HepG2 (cell line): Measurements from ENCODE around the gene FLYWCH1. TPM values are rescaled to one million over a fixed set of nuclear protein-coding genes. Genes with fewer than 3 reads are reported as not detected.

Source experiments
- ATAC-seq: fragments of 200-7000 bp; cut with Tn5 transposase; 3 replicates; pipeline ENCODE4 v1.9.1; 2020; ENCODE audit warnings: mild to moderate bottlenecking, moderate library complexity
- BruUV-seq: library from RNA; stranded (reverse); fragments of 400-500 nt; replicated peaks from 2 replicates; lab custom pipeline; 2021; lab: Mats Ljungman, UMichigan
- CTCF ChIA-PET: fragments of 300-600 bp; formaldehyde crosslinking; extraction: SDS; loops from one replicate; lab custom pipeline; 2021; ENCODE audit warnings: low total read pairs, inconsistent platforms, low intra/inter-chr PET ratio; lab: Yijun Ruan, JAX
- POLR2A ChIA-PET: fragments of 350-600 bp; sonication (Branson Sonifier 250); formaldehyde crosslinking; loops from one replicate; lab custom pipeline; 2020; ENCODE audit warnings: antibody characterized with exemption, inconsistent platforms; lab: Yijun Ruan, JAX
- DNase-seq: peaks from one replicate; pipeline ENCODE4 v3.0.0-alpha.2; 2015; ENCODE audit warnings: low spot score
- FAIRE-seq: peaks from 3 replicates; lab custom pipeline; 2011; peaks lifted over from hg19 to GRCh38; lab: Jason Lieb, UNC
- H2AFZ ChIP-seq: one replicate; pipeline ENCODE4 v1.6.1; 2011; ENCODE audit warnings: low read length, inconsistent platforms
- H3K27ac ChIP-seq: fragments of 300-600 bp; 3 replicates; pipeline ENCODE4 v1.8.0; 2011; ENCODE audit warnings: mixed run types, mild to moderate bottlenecking, mixed read lengths, low read length, inconsistent platforms; ENCODE audit not compliant: insufficient read depth; ENCODE audit errors: extremely low read length
- H3K27me3 ChIP-seq, 2 experiments: fragments of 200-600 bp in 1 of 2; 2 replicates in 1 of 2; 3 replicates in 1 of 2; pipeline versions ENCODE4 v1.6.0 to v1.8.0; 2011; ENCODE audit warnings: low read length in 2 of 2, mild to moderate bottlenecking in 2 of 2, moderate library complexity in 2 of 2, inconsistent platforms in 1 of 2; ENCODE audit not compliant: insufficient read depth in 2 of 2, control insufficient read depth in 1 of 2
- H3K36me3 ChIP-seq, 2 experiments: fragments of 200-600 bp in 1 of 2; replicated peaks in 1 of 2; 2 replicates in 1 of 2; 3 replicates in 1 of 2; pipeline versions ENCODE4 v1.5.1 to v1.8.0; 2011; ENCODE audit warnings: low read length in 2 of 2, inconsistent platforms in 1 of 2; ENCODE audit not compliant: insufficient read depth in 2 of 2, control insufficient read depth in 1 of 2
- H3K4me1 ChIP-seq: 2 replicates; pipeline ENCODE4 v1.5.1; 2012; ENCODE audit warnings: low read length, inconsistent platforms; ENCODE audit not compliant: insufficient read depth
- H3K4me2 ChIP-seq: 2 replicates; pipeline ENCODE4 v1.6.0; 2011; ENCODE audit warnings: low read depth, low read length, inconsistent platforms
- H3K4me3 ChIP-seq, 3 experiments: fragments of 200-600 bp in 1 of 3; sonication (generic), shearing (Covaris generic) in 1 of 3; replicated peaks in 1 of 3; 2 replicates each; pipeline ENCODE4 v1.5.1; 2011 to 2016; ENCODE audit warnings: low read length in 3 of 3, inconsistent platforms in 2 of 3, low read depth in 2 of 3, mild to moderate bottlenecking in 2 of 3, control low read depth in 1 of 3, mixed read lengths in 1 of 3; ENCODE audit not compliant: insufficient read depth in 1 of 3
- H3K79me2 ChIP-seq: one replicate; pipeline ENCODE4 v1.6.1; 2011; ENCODE audit warnings: low read length, inconsistent platforms; ENCODE audit not compliant: insufficient read depth
- H3K9ac ChIP-seq: 2 replicates; pipeline ENCODE4 v1.6.0; 2011; ENCODE audit warnings: mild to moderate bottlenecking, low read depth, low read length, inconsistent platforms; ENCODE audit not compliant: insufficient read depth
- H3K9me3 ChIP-seq: 2 replicates; pipeline ENCODE4 v1.5.1; 2012; ENCODE audit warnings: mild to moderate bottlenecking, low read length
- H4K20me1 ChIP-seq: 2 replicates; pipeline ENCODE4 v1.6.0; 2011; ENCODE audit warnings: inconsistent platforms, mild to moderate bottlenecking, low read length, moderate library complexity; ENCODE audit not compliant: insufficient read depth
- ONECUT2 ChIP-seq: sonication (generic); formaldehyde crosslinking; IDR thresholded peaks from 2 replicates; pipeline ENCODE4 v1.4.0; 2020; ENCODE audit warnings: missing genetic modification reagents
- PAX8 ChIP-seq: sonication (generic); formaldehyde crosslinking; IDR thresholded peaks from 2 replicates; pipeline ENCODE4 v1.8.0; 2022; ENCODE audit warnings: mild to moderate bottlenecking, missing genetic modification reagents, borderline replicate concordance
- PRMT3 ChIP-seq: sonication (generic); formaldehyde crosslinking; IDR thresholded peaks from 2 replicates; pipeline ENCODE4 v1.8.1; 2022; ENCODE audit warnings: low read depth, mild to moderate bottlenecking, moderate library complexity, missing genetic modification reagents, borderline replicate concordance
- RAD21 ChIP-seq: fragments of 450-650 bp; formaldehyde crosslinking; IDR thresholded peaks from 2 replicates; pipeline ENCODE4 v1.5.0; 2020; ENCODE audit warnings: mild to moderate bottlenecking
- TBX3 ChIP-seq: fragments of 450-650 bp; IDR thresholded peaks from 2 replicates; pipeline ENCODE4 v1.6.1; 2017; ENCODE audit warnings: antibody characterized with exemption, mild to moderate bottlenecking, inconsistent platforms, borderline replicate concordance
- THRA ChIP-seq: sonication (generic); formaldehyde crosslinking; IDR thresholded peaks from 2 replicates; pipeline ENCODE4 v1.4.0; 2020; ENCODE audit warnings: missing genetic modification reagents, borderline replicate concordance
- ZBTB49 ChIP-seq: sonication (generic); formaldehyde crosslinking; IDR thresholded peaks from 2 replicates; pipeline ENCODE4 v1.4.0; 2020; ENCODE audit warnings: missing genetic modification reagents, borderline replicate concordance
- ZFX ChIP-seq: sonication (generic); formaldehyde crosslinking; IDR thresholded peaks from 2 replicates; pipeline ENCODE4 v1.4.0; 2020; ENCODE audit warnings: mild to moderate bottlenecking, low read depth, missing genetic modification reagents, moderate library complexity
- ZNF138 ChIP-seq: sonication (generic); formaldehyde crosslinking; IDR thresholded peaks from 2 replicates; pipeline ENCODE4 v1.5.0; 2020; ENCODE audit warnings: mild to moderate bottlenecking, low read depth, missing genetic modification reagents
- ZNF264 ChIP-seq: sonication (generic); formaldehyde crosslinking; IDR thresholded peaks from 2 replicates; pipeline ENCODE4 v1.4.0; 2020; ENCODE audit warnings: missing genetic modification reagents
- ZNF598 ChIP-seq: sonication (generic); formaldehyde crosslinking; IDR thresholded peaks from 2 replicates; pipeline ENCODE4 v1.5.1; 2020; ENCODE audit warnings: mild to moderate bottlenecking, missing genetic modification reagents, borderline replicate concordance
- ZSCAN30 ChIP-seq: sonication (generic); formaldehyde crosslinking; IDR thresholded peaks from 2 replicates; pipeline ENCODE4 v1.5.0; 2020; ENCODE audit warnings: mild to moderate bottlenecking, missing genetic modification reagents
- WGBS: methylation state at CpG from one replicate; pipeline ENCODE4 v1.1.6; 2017; ENCODE audit warnings: low lambda C conversion rate; 5-methylcytosine and 5-hydroxymethylcytosine counted together
- in situ Hi-C: cut with HindIII; loops from 2 replicates; pipeline ENCODE4 v1.10.0; 2017; ENCODE audit warnings: low pct_unique_long_range_greater_than_20kb; ENCODE audit not compliant: extremely low pct_ligation_motif_present
- intact Hi-C: fragments of 100-400 bp; cut with micrococcal nuclease; formaldehyde crosslinking; loops from one replicate; pipeline ENCODE4 v1.10.0; 2022; ENCODE audit not compliant: unreplicated experiment
- polyA plus RNA-seq, 8 experiments: library from polyadenylated mRNA; depleted of rRNA in 3 of 8; stranded (reverse) in 7 of 8; unstranded in 1 of 8; fragments of >200 nt; fragmentation: Illumina TruSeq in 4 of 8; extraction: Trizol in 4 of 8; gene quantifications; 2 replicates each; pipeline versions ENCODE4 v1.2.1 to v1.2.3, GENCODE V29; 2011 to 2016; ENCODE audit warnings: low read depth in 4 of 8, missing spikeins in 1 of 8, mixed read lengths in 1 of 8; ENCODE audit not compliant: insufficient read depth in 1 of 8
- total RNA-seq, 5 experiments: library from RNA; depleted of rRNA; stranded (reverse); fragments of >200 nt; fragmentation: Illumina TruSeq; extraction: Trizol; gene quantifications; 2 replicates each; pipeline ENCODE4 v1.2.3, GENCODE V29; 2016; ENCODE audit warnings: low read depth in 1 of 5
- TF ChIP-seq, protein P1 (sequence below): sonication (generic); formaldehyde crosslinking; IDR thresholded peaks from 2 replicates; pipeline ENCODE4 v1.8.0; 2022; ENCODE audit warnings: mild to moderate bottlenecking, missing genetic modification reagents
- TF ChIP-seq, protein P2 (sequence below): sonication (generic); formaldehyde crosslinking; IDR thresholded peaks from 2 replicates; pipeline ENCODE4 v1.4.0; 2020; ENCODE audit warnings: missing genetic modification reagents, mild to moderate bottlenecking, borderline replicate concordance

The FLYWCH1 gene
- total and polyA plus RNA-seq, 2 of the 13 experiments (the other 11 are each of a cell fraction or from before 2014, with no cell fraction given), result 7.3 to 12.4 TPM

GRCh38 chr16:2968738-2969544 lies 57.2 kb downstream of the FLYWCH1 start, which contains the start of gene PAQR4:
Gene PAQR4, plus strand, starts transcription at chr16:2969348. Its CDS starts 327 bp downstream, at chr16:2969675.
- DNase-seq (peak; percentile 80), ATAC-seq (peak; percentile 71), FAIRE-seq (peak; percentile 52)
- ChIA-PET POLR2A (interaction anchor here (0.9 to 2.4 kb wide), 9 partner anchors 10 to 90 kb away, joined by 3 to 31 read pairs (median 6); partner anchors contain the start of genes HCFC1R1, PKMYT1, THOC6 and TNFRSF12A), CTCF (no interaction called here)
- peaks cover 17% of the 10 kb centered on the region for H3K4me1 ChIP-seq
- in situ Hi-C loops, result no loop called here
- H3K36me3 ChIP-seq, result no peaks in the 10 kb centered on the region
- H3K9ac ChIP-seq, result peak within 1 kb of the TSS; percentile 80
- H3K9me3 ChIP-seq, result no peaks in the 10 kb centered on the region
- peak within 1 kb of the TSS; percentile 86 for H3K4me2 ChIP-seq
- peak within 1 kb of the TSS; percentile 86 to 91 (median 91) for H3K4me3 ChIP-seq
- WGBS, result no CpG with 5 or more reads among the region's 98 CpGs
- no peaks in the 10 kb centered on the region for H4K20me1 ChIP-seq
- peak within 1 kb of the TSS; percentile 76 for H3K27ac ChIP-seq
- H3K79me2 ChIP-seq, result peaks cover 8% of the 10 kb centered on the region
- intact Hi-C loops, result no loop called here
- no peaks in the 10 kb centered on the region; a peak in 1 of 5 replicates for H3K27me3 ChIP-seq
- no TSS peak for BruUV-seq
- no peak within 1 kb of the TSS for H2AFZ ChIP-seq
- TF ChIP-seq ZNF138, result peak; percentile 95; the same call in 1 of the 2 replicates
- TF ChIP-seq ZSCAN30 (CRISPR knock-in tag), result no peak
- TF ChIP-seq ZNF598 (CRISPR knock-in tag), result peak; percentile 61; the same call in 1 of the 2 replicates
- peak; percentile 88; the same call in 1 of the 2 replicates for TF ChIP-seq ZNF264 (CRISPR knock-in tag)
- no peak; the same call in 1 of the 2 replicates for TF ChIP-seq RAD21 (CRISPR knock-in tag)
- TF ChIP-seq THRA (CRISPR knock-in tag), result peak; percentile 76
- TF ChIP-seq, protein P1, sequence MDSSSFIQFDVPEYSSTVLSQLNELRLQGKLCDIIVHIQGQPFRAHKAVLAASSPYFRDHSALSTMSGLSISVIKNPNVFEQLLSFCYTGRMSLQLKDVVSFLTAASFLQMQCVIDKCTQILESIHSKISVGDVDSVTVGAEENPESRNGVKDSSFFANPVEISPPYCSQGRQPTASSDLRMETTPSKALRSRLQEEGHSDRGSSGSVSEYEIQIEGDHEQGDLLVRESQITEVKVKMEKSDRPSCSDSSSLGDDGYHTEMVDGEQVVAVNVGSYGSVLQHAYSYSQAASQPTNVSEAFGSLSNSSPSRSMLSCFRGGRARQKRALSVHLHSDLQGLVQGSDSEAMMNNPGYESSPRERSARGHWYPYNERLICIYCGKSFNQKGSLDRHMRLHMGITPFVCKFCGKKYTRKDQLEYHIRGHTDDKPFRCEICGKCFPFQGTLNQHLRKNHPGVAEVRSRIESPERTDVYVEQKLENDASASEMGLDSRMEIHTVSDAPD (CRISPR knock-in tag), result peak; percentile 73; the same call in 1 of the 2 replicates
- TF ChIP-seq, protein P2, sequence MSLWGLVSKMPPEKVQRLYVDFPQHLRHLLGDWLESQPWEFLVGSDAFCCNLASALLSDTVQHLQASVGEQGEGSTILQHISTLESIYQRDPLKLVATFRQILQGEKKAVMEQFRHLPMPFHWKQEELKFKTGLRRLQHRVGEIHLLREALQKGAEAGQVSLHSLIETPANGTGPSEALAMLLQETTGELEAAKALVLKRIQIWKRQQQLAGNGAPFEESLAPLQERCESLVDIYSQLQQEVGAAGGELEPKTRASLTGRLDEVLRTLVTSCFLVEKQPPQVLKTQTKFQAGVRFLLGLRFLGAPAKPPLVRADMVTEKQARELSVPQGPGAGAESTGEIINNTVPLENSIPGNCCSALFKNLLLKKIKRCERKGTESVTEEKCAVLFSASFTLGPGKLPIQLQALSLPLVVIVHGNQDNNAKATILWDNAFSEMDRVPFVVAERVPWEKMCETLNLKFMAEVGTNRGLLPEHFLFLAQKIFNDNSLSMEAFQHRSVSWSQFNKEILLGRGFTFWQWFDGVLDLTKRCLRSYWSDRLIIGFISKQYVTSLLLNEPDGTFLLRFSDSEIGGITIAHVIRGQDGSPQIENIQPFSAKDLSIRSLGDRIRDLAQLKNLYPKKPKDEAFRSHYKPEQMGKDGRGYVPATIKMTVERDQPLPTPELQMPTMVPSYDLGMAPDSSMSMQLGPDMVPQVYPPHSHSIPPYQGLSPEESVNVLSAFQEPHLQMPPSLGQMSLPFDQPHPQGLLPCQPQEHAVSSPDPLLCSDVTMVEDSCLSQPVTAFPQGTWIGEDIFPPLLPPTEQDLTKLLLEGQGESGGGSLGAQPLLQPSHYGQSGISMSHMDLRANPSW, result peak; percentile 72; the same call in 1 of the 2 replicates
- TF ChIP-seq TBX3, result peak; percentile 47; the same call in 1 of the 2 replicates
- peak; percentile 98 for TF ChIP-seq ZFX (CRISPR knock-in tag)
- peak; percentile 87; the same call in 1 of the 2 replicates for TF ChIP-seq PRMT3 (CRISPR knock-in tag)
- peak; percentile 86; the same call in 1 of the 2 replicates for TF ChIP-seq PAX8 (CRISPR knock-in tag)
- TF ChIP-seq ZBTB49 (CRISPR knock-in tag), result peak; percentile 93
- no peak for TF ChIP-seq ONECUT2 (CRISPR knock-in tag)
